HG03039 (cell line): Measurements from ENCODE around the gene RGS7.
"Not testable (repeated sequence)": the region's sequence is repeated elsewhere in the genome, so short reads cannot be mapped to it uniquely, and the experiment has no call there.

Experiments used
- ATAC-seq: cut with Tn5 transposase; IDR thresholded peaks from one replicate; pipeline ENCODE4 v1.9.1; 2021; ENCODE audit warnings: mild to moderate bottlenecking, moderate library complexity; ENCODE audit not compliant: unreplicated experiment

The RGS7 gene

DNA sequence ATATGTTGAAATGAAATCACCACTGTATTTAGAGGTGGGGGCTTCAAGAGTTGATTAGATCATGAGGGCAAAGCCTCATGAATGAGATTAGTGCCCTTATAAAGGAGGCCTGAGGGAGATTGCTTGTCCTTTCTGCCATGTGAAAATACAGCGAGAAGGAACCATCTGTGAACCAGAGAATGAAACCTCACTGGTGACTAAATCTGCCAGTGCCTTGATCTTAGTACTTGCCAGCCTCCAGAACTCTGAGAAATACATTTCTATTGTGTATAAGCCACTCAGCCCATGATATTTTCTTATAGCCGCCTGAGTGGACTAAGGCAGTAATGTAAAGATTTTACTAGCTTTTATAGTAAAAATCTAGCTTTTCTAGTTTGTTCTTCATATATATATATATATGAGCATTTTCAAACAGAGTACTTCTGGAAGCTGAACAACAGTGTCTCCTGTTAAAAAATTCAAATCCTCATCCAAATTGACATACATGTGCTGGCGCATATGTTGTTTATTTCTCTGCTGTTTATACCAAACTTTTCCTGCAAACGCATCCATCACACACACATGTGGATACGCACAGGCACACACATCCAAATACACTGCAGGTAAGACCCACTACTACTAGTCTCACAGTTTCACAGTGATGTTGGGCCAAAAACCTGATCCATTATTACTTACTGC is 213.1 kb downstream of the RGS7 start:
- no peak for ATAC-seq

DNA sequence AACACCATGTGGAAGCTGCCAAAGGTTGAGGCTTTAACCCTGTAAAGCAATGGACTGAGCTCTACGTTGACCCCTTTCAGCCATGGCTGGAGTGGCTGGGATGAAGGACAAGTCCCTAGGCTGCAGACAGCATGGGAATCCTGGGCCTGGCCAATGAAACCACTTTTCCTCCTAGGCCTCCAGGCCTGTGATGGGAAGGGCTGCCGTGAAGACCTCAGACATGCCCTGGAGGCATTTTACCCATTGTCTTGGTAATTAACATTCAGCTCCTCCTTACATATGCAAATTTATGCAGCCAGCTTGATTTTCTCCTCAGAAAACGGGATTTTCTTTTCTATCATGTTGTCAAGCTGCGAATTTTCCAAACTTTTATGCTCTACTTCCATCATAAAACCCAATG is 214.5 kb downstream of the RGS7 start:
- ATAC-seq = no peak

DNA sequence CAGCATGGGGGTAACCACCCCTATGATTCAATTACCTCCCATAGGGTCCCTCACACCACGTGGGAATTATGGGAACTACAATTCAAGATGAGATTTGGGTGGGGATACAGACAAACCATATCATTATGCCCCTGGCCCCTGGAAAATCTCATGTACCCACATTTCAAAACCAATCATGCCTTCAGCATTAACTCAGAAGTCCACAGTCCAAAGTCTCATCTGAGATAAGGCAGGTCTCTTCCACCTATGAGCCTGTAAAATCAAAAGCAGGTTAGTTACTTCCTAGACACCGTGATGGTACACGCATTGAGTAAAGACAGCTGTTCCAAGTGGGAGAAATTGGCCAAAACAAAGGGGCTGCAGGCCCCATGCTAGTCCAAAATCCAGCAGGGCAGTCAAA is 215.4 kb downstream of the RGS7 start:
- ATAC-seq = not testable (repeated sequence)

DNA sequence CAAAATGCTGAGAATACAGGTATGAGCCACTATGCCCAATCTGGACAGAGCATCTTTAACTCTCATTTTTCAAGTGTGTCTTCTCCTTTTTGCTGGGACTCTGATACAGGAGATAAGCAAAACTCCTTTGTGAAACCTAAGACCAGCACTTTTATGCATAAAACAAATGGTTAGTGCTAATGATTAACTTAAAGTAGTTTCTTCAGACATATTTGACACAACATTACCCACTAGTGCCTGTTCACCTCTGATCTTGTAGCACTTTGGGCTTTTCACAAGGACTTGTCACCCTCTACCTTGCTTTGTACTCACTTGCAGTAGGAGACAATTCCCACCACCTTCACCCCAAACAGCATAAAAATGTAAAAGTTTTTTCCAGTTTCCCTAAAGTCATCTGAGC is 216.3 kb downstream of the RGS7 start:
- ATAC-seq = no peak

DNA sequence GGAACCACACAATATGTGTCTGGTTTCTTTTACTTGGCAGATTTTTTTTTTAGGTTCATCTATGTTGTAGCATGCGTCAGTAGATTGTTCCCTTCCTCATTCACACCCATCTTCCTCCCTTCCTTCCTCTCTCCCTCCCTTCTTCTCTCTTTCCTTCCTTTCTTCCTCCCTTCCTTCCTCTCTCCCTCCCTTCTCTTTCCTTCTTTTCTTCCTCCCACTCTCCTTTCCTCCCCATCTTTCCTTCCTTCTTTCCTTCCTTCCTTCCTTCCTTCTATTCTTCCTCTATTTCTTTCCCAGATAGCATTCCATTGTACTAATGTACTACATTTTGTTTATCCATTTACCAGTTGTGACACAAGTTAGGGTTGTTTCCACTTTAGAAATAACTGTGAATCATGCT is 218.0 kb downstream of the RGS7 start:
- no peak for ATAC-seq

DNA sequence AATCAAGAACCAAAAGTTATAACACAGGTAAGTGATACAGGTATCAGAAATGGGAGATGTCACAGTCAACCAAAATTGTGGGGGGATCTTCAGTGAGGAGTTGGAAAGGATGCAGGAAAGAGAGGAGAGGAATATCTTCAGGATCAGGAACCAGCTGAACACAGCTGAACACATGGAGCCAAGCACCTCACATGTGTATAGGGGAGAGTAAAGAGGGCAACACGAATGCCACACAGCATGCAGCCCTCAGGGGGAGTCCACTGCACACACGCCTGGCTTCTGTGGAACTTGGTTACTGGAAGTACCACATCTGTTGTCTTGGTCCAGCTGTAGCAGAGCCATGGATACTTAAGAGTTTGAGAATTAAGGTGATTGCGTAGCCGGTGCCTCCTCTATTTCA is 218.8 kb downstream of the RGS7 start:
- no peak for ATAC-seq

DNA sequence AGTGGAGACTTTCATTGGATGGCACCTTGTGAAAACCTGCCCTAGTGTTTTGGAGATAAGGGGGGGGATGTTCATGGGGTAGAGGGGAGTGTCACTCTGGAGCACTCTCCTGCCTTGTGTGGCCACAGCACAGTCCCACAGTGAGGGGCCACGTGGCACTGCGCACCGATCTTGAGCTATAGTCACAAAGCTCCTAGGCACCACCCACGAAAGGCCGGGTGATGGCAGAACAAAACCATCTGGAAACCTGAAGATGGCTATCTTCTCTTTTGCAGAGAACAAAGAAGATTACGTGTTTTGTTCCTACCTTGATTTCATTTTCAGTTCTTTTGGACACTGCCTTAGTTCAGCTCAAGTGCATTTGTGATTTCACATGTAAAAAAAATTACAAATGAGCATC is 220.6 kb downstream of the RGS7 start:
- no peak for ATAC-seq

DNA sequence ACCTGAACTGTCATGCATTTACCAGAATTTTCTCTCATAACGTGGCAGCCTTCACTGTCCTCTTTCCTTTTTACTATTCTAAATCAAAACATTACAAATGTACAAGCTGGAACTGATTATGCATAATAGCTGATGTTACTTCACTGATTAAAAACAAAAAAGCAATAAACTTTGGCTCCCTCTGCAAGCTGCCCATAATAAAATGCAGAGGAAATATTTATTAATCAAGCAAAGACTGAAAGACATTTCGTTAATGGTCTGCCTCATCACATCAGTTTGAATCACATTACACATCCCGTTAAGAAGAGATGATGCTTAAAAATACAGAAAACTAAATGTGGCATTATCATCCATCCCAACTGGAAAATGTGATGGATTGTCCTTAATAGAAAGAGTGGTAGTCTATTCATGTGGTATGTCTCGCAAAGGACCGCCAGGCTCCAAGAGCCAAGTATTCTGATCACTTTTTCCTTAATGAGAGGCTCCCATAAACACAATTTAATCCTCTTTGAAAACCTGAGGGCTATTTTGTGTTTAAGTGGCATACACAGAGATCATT is 225.3 kb downstream of the RGS7 start:
- no peak for ATAC-seq

DNA sequence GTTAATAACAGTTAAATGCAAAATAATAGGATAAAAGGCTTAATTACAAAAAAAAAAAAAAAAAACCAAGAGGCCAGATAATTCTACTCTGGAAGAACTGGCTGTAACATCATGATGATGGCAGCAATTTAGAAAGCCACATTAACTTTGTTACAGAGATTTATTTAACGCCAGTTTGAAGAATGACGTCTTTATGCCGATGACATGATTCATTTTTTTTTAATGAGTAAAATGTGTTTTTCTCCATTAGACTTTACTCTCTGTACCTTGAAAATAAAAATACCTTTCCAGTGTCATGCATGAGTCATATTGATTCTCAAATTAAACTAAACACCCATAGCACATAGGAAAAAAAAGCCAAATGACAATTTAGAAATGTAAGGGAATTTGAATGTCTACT is 226.1 kb downstream of the RGS7 start:
- no peak for ATAC-seq

DNA sequence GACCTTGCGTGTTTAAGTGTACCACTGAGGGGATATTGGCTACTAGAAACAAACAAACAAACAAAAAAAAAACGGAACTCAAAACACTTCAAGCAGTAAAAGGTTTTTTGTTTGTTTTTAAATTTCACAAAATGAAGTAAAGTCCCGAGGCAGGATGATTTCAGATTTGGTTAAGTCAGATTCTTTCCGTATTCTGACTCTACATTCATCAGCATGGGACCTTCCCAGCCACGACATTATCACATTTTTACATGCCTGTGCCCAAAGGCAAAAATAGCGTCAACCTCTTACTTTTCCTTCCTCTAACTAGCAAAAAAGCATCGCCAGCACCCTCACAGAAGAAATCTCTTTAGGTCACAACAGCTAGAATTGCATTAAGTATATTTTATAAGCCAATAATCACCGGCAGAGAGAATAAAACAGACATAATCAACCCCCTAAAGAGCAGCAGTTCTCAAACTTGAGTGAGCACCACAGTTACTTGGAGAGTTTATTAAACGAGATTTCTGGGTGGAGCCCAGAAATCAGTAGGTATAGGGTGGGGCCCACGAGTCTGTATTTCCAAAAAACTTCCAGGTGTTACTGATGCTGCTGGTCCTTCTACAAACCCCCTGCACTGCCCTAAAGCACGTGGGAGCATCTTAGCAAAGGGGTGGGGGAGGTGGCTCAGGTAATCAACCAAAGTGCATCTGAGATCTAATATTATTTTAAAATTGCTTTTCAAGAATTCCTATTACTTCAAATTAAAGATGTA is 227.6 kb downstream of the RGS7 start:
- ATAC-seq = no peak

DNA sequence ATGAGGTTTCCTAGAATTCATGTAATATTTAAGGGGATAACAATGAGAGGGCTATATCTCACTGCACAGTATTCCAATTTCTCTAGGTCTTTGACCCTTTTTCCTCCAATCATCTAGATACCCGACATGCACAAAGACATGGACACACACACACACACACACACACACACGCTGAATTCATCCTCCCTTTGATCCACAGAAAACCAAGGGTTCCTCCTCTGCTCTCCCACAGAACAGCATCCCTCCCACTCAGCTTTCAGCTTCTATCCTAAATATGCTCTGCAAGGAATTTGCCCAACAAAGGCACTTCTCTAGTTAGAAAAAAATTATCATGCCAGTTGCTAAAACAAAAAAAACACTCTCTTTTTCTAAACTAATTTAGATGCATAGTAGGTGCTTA is 231.7 kb downstream of the RGS7 start:
- ATAC-seq = no peak

DNA sequence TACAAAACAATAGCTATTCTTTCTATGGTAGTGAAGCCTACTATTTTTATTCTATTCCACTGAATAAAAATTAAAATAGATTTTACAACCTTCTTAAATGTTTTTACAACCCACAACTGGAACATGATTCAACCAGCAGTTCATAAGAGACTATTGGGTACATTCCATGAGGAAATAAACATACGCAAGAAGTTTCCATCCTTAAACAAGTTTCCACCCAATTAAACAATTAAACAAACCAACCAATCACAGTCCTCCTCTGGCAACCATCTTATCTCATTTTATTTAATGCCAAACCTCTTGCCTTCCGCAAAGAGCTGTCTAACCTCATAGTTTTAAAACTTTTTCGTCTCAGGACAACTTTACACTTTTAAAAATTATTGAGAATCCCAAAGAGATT is 239.0 kb downstream of the RGS7 start:
- no peak for ATAC-seq

DNA sequence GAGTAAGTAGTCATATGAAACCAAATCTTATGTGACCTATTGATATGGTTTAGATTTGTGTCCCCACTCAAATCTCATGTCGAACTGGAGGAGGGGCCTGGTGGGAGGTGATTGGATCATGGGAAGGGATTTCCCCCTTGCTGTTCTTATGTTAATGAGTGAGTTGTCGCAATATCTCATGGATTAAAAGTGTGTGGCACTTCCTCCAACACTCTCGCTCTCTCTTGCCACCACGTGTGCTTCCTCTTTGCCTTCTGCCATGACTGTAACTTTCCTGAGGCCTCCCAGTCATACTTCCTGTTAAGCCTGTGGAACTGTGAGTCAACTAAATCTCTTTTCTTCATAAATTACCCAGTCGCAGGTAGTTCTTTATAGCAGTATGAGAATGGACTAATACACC is 241.2 kb downstream of the RGS7 start:
- ATAC-seq = no peak

DNA sequence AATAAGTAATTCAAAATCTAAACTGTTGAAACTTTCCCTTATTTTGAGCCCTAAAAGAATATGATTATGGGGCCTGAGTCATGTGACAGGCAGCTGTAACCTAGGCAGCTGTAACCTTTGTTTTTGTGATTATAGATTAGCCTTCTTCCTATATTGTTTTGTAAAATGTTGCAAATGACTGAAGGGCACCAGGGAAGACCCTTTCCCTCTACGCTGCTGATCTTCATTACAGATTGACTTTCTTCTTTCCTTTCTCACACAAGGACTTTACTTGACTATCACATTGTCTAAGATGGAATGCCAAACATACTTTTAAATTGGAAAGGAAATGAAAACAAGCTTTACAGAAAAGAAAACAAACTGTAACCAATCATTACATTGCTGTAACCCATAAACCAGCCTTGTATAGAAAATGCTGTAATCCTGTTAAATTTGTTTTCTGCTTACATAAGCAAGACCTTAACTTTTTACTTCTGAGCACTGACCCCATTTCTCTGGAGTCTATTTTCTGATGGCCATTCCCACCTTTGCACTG is 242.2 kb downstream of the RGS7 start:
- no peak for ATAC-seq

DNA sequence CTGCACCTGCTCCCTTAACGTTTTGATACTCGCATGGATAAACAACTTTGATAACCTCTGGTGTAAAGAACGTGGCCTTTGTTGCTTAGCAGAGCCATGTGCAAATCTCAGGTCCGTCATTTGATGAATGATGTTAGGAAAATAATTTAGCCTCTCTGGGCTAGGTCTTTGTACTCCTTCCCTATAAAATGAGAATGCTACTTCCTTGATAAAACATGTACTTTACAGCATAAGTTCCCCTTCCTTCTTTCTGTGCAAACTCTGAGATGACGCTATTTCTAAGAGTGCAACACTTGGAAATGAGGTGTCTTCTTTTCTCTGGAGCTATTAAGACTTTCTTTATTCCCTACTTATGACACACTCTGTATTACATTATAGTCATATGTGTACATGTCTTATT is 243.4 kb downstream of the RGS7 start:
- no peak for ATAC-seq

DNA sequence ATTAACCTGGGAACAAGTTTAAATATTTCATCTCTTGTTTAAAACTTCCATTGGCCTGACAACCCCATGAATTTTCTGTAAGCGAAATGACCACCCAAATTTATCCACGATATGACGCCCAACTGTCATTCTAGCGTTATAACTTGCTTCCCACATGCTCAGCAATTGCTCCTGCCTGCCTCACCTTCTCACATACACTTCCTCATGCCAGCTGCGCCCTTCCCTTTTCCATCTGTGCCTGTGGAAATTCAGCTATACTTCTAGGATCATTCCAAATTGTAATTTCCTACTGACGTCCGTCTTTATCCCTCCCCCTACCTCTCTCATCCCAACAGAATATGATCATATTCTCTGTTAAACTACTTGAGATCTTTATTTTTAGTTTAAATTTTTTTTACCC is 248.0 kb downstream of the RGS7 start:
- ATAC-seq = no peak

DNA sequence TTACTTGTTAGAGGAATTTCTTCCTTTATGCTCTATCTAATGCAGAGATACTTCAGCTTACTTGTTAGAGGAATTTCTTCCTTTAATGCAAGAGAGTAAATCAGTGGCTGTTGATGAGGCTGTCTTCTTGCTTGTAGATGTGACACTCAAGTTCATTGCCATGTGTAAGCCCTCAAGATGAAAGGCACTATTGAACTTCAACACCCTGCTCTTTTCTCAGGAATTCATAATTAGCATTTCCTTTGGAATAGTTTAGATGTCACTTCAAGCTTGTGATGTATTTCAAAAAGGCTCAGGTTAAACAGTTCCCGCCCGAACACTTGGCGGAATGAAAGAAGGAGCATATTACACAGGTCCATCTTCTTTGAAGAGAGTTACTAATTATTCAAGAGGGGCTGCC is 251.9 kb downstream of the RGS7 start:
- no peak for ATAC-seq

DNA sequence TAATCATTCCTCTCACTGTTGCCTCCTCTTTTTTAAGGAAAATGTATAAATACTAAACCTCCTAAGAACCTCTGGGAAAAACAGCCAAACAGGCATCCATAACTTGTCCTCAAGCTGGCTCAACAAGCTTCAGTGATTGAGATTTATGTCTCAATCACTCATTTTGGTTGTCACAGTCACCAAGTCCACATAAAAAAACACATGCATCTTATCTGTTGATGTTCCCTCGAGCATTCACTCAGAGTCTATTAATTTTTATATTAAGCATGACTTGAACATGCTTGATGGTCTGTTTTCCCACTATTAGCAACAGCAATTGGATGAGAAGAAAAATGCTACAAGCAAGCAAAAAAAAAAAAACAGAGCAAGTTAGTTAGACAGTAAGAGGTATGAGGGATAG is 254.3 kb downstream of the RGS7 start:
- no peak for ATAC-seq

DNA sequence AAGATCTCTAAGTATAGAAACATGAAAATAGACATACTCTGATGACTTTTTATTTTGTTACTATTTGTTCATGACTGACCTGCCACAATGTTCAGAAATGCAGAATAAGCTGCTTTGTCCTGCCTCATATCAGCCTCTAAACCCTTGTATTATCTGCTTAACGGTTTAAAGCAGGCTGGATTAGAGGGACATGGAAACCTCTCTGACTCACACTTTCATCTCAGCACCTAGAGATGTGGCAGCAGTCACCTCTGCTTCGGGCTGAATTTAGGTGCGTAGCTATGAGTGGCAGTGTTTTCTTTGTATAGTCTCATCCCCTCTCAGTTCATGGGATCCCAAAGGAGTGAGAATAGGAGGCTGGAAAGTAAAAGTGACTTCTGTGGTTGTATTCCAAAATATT is 255.4 kb downstream of the RGS7 start:
- ATAC-seq = no peak

DNA sequence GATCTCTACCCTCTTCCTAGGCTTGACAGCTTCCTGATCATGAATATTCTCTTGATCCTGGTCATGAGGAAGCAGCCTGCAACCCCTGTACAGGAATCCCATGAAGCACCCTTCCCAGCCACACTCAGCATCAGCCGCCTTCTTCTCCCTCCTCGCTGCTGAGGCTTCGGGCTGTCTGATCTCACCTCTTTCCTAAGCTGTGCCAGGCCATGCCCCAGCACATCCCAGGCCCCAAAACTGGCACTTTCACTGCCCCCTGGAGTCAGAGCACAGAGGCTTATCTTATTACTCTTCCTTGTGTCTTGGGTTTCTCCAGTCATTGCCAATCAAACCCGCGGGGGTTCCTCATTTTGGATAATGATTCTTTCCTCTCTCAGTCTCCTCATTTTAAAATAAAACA is 259.5 kb downstream of the RGS7 start:
- ATAC-seq = no peak

DNA sequence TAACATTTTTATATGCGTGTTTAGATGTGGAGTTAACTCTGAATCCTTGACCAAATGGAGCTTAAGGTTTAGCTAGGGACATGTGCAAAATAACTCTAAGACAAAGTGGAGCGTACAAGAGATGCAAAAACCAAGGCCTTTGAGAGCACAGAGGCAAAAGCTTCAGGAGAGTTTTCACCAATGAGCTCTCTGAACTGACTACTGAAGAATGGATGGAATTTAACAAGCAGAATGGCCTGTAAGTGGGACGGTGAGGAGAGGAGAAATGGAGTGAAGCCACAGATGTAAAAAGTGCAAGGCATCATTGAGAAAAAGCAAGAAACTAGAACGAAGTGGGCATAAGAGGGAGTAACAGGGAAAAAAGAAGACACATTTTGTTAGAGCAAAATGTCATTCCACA is 260.0 kb downstream of the RGS7 start:
- no peak for ATAC-seq

DNA sequence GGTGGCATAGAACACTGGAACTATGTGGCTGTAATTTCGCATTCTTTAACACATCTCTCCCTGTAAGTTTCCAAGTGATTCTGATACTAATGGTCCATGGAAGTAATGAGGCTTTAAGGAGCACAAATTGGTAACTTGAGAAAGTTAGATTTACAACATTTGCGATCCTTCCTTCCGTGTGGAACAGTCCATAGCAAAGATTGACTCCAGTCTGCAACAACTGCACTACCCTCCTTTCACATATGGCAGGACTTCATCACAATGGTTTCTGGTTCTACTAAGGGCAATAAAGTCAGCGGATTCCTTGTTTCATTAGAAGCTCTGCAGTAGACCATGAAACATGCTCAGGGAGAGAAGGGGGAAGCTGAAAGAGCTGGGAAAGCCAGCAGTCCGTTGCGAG is 261.2 kb downstream of the RGS7 start:
- no peak for ATAC-seq
